Testis (tissue), 3 donors: ENCODE data around the gene MSI2. TPM values are rescaled to one million over a fixed set of nuclear protein-coding genes. Genes with fewer than 3 reads are reported as not detected.

Experiments
- DNase-seq: peaks from one replicate; pipeline ENCODE4 v3.0.0-alpha.2; 2019
- H3K27ac ChIP-seq, 2 donors: fragments of 200-600 bp; sonication (generic); one replicate each; pipeline ENCODE4 v1.5.1; 2019
- H3K27me3 ChIP-seq: fragments of 200-600 bp; sonication (generic); one replicate; pipeline ENCODE4 v1.5.1; 2019
- H3K36me3 ChIP-seq: fragments of 200-600 bp; sonication (generic); one replicate; pipeline ENCODE4 v1.5.1; 2017; ENCODE audit warnings: low read depth; ENCODE audit errors: missing control alignments
- H3K4me1 ChIP-seq: fragments of 200-600 bp; sonication (generic); one replicate; pipeline ENCODE4 v1.5.1; 2019
- H3K4me3 ChIP-seq, 2 donors: fragments of 200-600 bp; sonication (generic); one replicate each; pipeline ENCODE4 v1.5.1; 2017 to 2019
- H3K9me3 ChIP-seq: fragments of 200-600 bp; sonication (generic); one replicate; pipeline ENCODE4 v1.5.1; 2017
- POLR2A ChIP-seq: fragments of 450-650 bp; IDR thresholded peaks from one replicate; pipeline ENCODE4 v1.6.1; 2017; ENCODE audit warnings: antibody characterized with exemption, mild to moderate bottlenecking, moderate library complexity
- WGBS, 2 donors: methylation state at CpG; one replicate each; pipeline ENCODE4 v1.1.5; 2018; 5-methylcytosine and 5-hydroxymethylcytosine counted together
- intact Hi-C: fragments of 100-400 bp; cut with DNase I; formaldehyde crosslinking; loops from one replicate; pipeline ENCODE4 v1.15.1; 2023; ENCODE audit warnings: low total_unique reads
- polyA plus RNA-seq: library from polyadenylated mRNA; stranded (reverse); fragments of 350-450 nt; fragmentation: Illumina TruSeq; extraction: RNeasy Lipid Tissue Mini Kit (QIAGEN cat#74804); gene quantifications from one replicate; pipeline ENCODE4 v1.2.3, GENCODE V29; 2014; ENCODE audit warnings: low read depth, low replicate concordance; ENCODE audit not compliant: insufficient read depth
- total RNA-seq, 2 donors: library from RNA; depleted of rRNA; stranded (reverse); fragments of >200 nt; gene quantifications; one replicate each; pipeline ENCODE4 v1.2.3, GENCODE V29; 2016
- TF ChIP-seq, protein P1 (sequence below), 3 experiments: fragments of 450-650 bp in 2 of 3; fragments of 200-600 bp in 1 of 3; sonication (generic) in 1 of 3; IDR thresholded peaks; one replicate each; pipeline ENCODE4 v1.5.1; 2016 to 2019; ENCODE audit warnings: antibody characterized with exemption in 3 of 3, mild to moderate bottlenecking in 2 of 3, moderate library complexity in 1 of 3

MSI2 gene
- total and polyA plus RNA-seq, 3 donors from 2014 or later = 46.5 to 106 (median 76.6) TPM

DNA sequence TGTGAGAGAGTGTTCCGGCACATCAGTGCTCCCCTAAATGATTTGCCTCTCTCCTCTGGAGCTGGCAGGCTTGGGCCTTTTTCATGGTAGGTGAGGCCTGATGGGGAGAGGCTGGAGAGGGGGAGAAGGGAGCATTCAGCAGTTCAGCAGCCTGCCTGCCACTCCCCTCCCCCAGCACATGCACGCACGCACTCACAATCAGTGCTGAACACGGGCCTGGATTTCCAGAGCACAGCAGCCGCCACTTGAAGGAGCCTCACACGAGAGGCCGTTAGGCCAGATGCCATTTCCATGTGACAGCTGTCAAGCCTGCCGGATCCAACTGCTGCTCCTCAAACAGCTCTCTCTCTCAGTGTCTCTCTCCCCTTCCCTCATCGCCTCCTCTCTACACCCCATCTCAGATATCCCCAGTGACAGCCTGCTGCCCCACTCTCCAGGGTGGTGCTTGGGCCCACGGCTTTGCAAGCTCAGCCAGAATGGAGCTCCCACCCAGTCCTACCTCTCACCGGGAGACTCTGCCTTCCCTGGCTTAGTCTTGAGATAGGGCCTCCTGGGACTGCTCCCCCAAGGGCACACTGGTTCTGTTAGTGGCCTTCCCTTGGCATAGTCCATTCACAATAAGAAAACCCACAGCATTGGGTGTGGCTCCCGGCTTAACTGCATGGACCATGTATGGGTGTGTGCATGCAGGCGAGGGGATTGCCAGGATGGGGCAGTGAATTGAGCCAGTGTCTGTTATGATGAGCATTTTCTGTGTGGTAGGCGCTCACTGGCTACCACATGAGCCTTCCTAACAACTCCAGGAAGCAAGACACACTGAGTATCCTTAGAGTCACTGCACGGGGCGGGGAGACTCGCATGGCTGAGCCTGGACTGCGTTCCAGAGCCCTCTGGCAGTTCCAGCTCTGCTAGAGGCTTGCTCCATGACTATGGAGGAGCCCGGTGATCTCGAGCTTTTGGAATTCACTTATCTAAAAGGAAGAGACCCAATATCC is 262.6 kb downstream of the MSI2 start:
- no peak for DNase-seq
- H3K4me3 ChIP-seq = no peak overlapping the region
- TF ChIP-seq, protein P1, sequence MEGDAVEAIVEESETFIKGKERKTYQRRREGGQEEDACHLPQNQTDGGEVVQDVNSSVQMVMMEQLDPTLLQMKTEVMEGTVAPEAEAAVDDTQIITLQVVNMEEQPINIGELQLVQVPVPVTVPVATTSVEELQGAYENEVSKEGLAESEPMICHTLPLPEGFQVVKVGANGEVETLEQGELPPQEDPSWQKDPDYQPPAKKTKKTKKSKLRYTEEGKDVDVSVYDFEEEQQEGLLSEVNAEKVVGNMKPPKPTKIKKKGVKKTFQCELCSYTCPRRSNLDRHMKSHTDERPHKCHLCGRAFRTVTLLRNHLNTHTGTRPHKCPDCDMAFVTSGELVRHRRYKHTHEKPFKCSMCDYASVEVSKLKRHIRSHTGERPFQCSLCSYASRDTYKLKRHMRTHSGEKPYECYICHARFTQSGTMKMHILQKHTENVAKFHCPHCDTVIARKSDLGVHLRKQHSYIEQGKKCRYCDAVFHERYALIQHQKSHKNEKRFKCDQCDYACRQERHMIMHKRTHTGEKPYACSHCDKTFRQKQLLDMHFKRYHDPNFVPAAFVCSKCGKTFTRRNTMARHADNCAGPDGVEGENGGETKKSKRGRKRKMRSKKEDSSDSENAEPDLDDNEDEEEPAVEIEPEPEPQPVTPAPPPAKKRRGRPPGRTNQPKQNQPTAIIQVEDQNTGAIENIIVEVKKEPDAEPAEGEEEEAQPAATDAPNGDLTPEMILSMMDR (IDR thresholded peaks at IDR 0.05) = no peak
- no peak for TF ChIP-seq POLR2A
- H3K27ac ChIP-seq = no peak overlapping the region
- intact Hi-C loops = no loop called here
- no peaks in the 10 kb centered on the region for H3K9me3 ChIP-seq
- H3K27me3 ChIP-seq = no peaks in the 10 kb centered on the region
- H3K4me1 ChIP-seq = peaks cover 11% of the 10 kb centered on the region
- WGBS, 2 donors = 77 to 88% methylated on average over 19 to 20 of the region's 20 CpGs
- H3K36me3 ChIP-seq = no peaks in the 10 kb centered on the region

DNA sequence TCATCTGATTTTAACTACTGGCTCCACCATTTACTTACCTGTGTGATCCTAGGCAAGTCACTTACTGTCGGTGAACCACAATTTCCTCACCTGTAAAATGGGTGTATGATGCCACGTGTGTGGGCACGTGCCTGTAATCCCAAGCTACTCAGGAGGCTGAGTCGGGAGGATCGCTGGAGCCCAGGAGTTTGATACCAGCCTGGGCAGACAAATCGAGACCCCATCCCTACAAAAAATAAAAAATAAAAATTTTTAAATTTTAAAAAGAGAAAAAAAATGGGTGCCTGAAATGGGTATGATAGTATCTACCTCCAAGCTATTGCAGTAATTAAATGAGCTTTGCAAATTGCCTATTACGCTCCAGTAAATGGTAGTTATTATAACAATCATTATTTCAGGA is 263.5 kb downstream of the MSI2 start:
- 96 to 98% methylated on average over 7 of the region's 7 CpGs for WGBS, 2 donors
- intact Hi-C loops = no loop called here
- no peak for DNase-seq

DNA sequence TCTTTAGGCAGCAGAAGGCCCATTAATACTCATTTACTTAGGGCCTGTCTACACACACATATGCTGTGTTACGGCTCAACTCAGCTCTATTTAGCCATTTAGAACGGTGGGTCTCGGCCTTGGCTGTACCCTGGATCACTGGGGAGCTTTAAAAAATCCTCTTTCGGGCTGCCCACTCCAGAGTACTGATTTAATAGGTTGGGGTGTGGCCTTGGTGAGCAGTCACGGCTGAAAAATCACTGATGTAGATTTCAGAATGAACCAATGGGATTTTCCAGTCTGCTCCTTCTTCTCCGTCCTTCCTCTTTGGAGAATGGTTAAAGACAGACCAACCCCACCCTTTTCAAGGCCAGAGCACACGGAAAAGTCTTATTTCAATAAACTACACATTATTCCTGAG is 265.3 kb downstream of the MSI2 start:
- no peak for TF ChIP-seq POLR2A
- TF ChIP-seq, protein P1 (IDR thresholded peaks at IDR 0.05) = no peak
- Histone ChIP-seq H3K9me3 (no peaks in the 10 kb centered on the region), H3K36me3 (no peaks in the 10 kb centered on the region), H3K27ac (no peak overlapping the region), H3K27me3 (no peaks in the 10 kb centered on the region), H3K4me3 (no peak overlapping the region), H3K4me1 (peaks cover 14% of the 10 kb centered on the region)
- DNase-seq = no peak
- intact Hi-C loops = no loop called here
- 56 to 64% methylated on average over 7 of the region's 7 CpGs for WGBS, 2 donors

More for the DNA sequence above, 263.5 kb downstream of the MSI2 start:
- H3K4me3 ChIP-seq = no peak overlapping the region
- no peak for TF ChIP-seq POLR2A
- TF ChIP-seq, protein P1 (IDR thresholded peaks at IDR 0.05) = no peak
- no peaks in the 10 kb centered on the region for H3K27me3 ChIP-seq
- no peaks in the 10 kb centered on the region for H3K9me3 ChIP-seq
- H3K36me3 ChIP-seq = no peaks in the 10 kb centered on the region
- H3K27ac ChIP-seq = no peak overlapping the region
- peaks cover 11% of the 10 kb centered on the region for H3K4me1 ChIP-seq

DNA sequence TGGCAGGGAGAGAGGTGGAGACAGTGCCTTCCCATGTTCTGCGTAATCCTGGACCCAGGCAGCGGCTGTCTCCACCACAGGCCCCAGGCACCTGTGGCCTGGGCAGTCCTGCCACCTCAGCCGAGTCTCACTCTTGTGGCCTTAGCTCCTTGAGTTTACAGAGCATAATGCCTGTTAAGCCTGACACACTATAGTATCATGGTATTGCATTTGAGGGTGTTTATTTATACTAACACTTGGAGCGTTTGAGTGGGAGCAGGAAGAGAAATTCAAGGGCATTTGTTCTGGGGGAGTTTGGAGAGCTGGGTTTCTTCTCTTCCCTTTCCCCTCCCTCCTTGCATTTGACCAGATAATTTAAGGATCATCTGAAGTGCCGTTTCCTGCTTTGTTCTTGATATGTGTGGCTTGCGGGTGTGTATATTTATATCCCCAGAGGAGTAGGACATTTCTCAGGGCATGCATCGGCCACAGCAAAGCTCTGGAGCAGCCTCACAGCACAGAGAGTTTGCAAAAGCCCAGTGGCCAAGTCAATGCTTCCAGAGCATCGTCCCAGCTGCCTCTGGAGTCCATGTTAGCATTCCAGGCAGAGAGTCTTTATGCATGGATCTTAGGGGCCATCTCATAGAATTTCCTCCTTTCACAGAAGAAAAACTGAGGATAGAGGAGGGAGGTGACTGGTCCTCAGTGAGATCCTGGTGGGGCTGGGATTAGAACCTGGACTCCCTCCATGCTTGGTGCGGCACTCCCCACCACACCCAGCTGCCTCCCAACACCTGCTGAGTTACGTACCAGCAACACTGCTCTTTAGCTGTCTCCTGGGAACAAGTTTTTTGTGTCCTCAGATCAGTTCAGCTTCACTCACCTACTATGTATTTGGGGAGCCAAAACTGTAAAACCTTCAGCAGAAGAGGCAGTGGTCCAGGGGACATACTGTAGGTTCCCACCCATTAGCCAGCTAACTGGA is 266.0 kb downstream of the MSI2 start:
- no peaks in the 10 kb centered on the region for H3K9me3 ChIP-seq
- 57 to 62% methylated on average over 10 of the region's 10 CpGs for WGBS, 2 donors
- TF ChIP-seq POLR2A = no peak
- TF ChIP-seq, protein P1 (IDR thresholded peaks at IDR 0.05) = no peak
- intact Hi-C loops = no loop called here
- H3K4me3 ChIP-seq = no peak overlapping the region
- H3K4me1 ChIP-seq = peaks cover 19% of the 10 kb centered on the region
- H3K27me3 ChIP-seq = no peaks in the 10 kb centered on the region
- no peak overlapping the region for H3K27ac ChIP-seq
- DNase-seq = no peak
- H3K36me3 ChIP-seq = no peaks in the 10 kb centered on the region
